HepG2 (cell line): ENCODE results near the gene FIZ1. TPM values are rescaled to one million over a fixed set of nuclear protein-coding genes. Genes with fewer than 3 reads are reported as not detected.

Source experiments
- ATAC-seq: fragments of 200-7000 bp; cut with Tn5 transposase; 3 replicates; pipeline ENCODE4 v1.9.1; 2020; ENCODE audit warnings: mild to moderate bottlenecking, moderate library complexity
- BruUV-seq: library from RNA; stranded (reverse); fragments of 400-500 nt; replicated peaks from 2 replicates; lab custom pipeline; 2021; lab: Mats Ljungman, UMichigan
- CTCF ChIA-PET: fragments of 300-600 bp; formaldehyde crosslinking; extraction: SDS; loops from one replicate; lab custom pipeline; 2021; ENCODE audit warnings: low total read pairs, inconsistent platforms, low intra/inter-chr PET ratio; lab: Yijun Ruan, JAX
- POLR2A ChIA-PET: fragments of 350-600 bp; sonication (Branson Sonifier 250); formaldehyde crosslinking; loops from one replicate; lab custom pipeline; 2020; ENCODE audit warnings: antibody characterized with exemption, inconsistent platforms; lab: Yijun Ruan, JAX
- DNase-seq: peaks from one replicate; pipeline ENCODE4 v3.0.0-alpha.2; 2015; ENCODE audit warnings: low spot score
- FAIRE-seq: peaks from 3 replicates; lab custom pipeline; 2011; peaks lifted over from hg19 to GRCh38; lab: Jason Lieb, UNC
- H2AFZ ChIP-seq: one replicate; pipeline ENCODE4 v1.6.1; 2011; ENCODE audit warnings: low read length, inconsistent platforms
- H3K27ac ChIP-seq: fragments of 300-600 bp; 3 replicates; pipeline ENCODE4 v1.8.0; 2011; ENCODE audit warnings: mixed run types, mild to moderate bottlenecking, mixed read lengths, low read length, inconsistent platforms; ENCODE audit not compliant: insufficient read depth; ENCODE audit errors: extremely low read length
- H3K27me3 ChIP-seq, 2 experiments: fragments of 200-600 bp in 1 of 2; 2 replicates in 1 of 2; 3 replicates in 1 of 2; pipeline versions ENCODE4 v1.6.0 to v1.8.0; 2011; ENCODE audit warnings: low read length in 2 of 2, mild to moderate bottlenecking in 2 of 2, moderate library complexity in 2 of 2, inconsistent platforms in 1 of 2; ENCODE audit not compliant: insufficient read depth in 2 of 2, control insufficient read depth in 1 of 2
- H3K36me3 ChIP-seq, 2 experiments: fragments of 200-600 bp in 1 of 2; replicated peaks in 1 of 2; 2 replicates in 1 of 2; 3 replicates in 1 of 2; pipeline versions ENCODE4 v1.5.1 to v1.8.0; 2011; ENCODE audit warnings: low read length in 2 of 2, inconsistent platforms in 1 of 2; ENCODE audit not compliant: insufficient read depth in 2 of 2, control insufficient read depth in 1 of 2
- H3K4me1 ChIP-seq: 2 replicates; pipeline ENCODE4 v1.5.1; 2012; ENCODE audit warnings: low read length, inconsistent platforms; ENCODE audit not compliant: insufficient read depth
- H3K4me2 ChIP-seq: 2 replicates; pipeline ENCODE4 v1.6.0; 2011; ENCODE audit warnings: low read depth, low read length, inconsistent platforms
- H3K4me3 ChIP-seq, 3 experiments: fragments of 200-600 bp in 1 of 3; sonication (generic), shearing (Covaris generic) in 1 of 3; replicated peaks in 1 of 3; 2 replicates each; pipeline ENCODE4 v1.5.1; 2011 to 2016; ENCODE audit warnings: low read length in 3 of 3, inconsistent platforms in 2 of 3, low read depth in 2 of 3, mild to moderate bottlenecking in 2 of 3, control low read depth in 1 of 3, mixed read lengths in 1 of 3; ENCODE audit not compliant: insufficient read depth in 1 of 3
- H3K79me2 ChIP-seq: one replicate; pipeline ENCODE4 v1.6.1; 2011; ENCODE audit warnings: low read length, inconsistent platforms; ENCODE audit not compliant: insufficient read depth
- H3K9ac ChIP-seq: 2 replicates; pipeline ENCODE4 v1.6.0; 2011; ENCODE audit warnings: mild to moderate bottlenecking, low read depth, low read length, inconsistent platforms; ENCODE audit not compliant: insufficient read depth
- H3K9me3 ChIP-seq: 2 replicates; pipeline ENCODE4 v1.5.1; 2012; ENCODE audit warnings: mild to moderate bottlenecking, low read length
- H4K20me1 ChIP-seq: 2 replicates; pipeline ENCODE4 v1.6.0; 2011; ENCODE audit warnings: inconsistent platforms, mild to moderate bottlenecking, low read length, moderate library complexity; ENCODE audit not compliant: insufficient read depth
- FOSL2 ChIP-seq: sonication (generic); formaldehyde crosslinking; IDR thresholded peaks from 2 replicates; pipeline ENCODE4 v1.4.0; 2020; ENCODE audit warnings: missing genetic modification reagents
- GABPB1 ChIP-seq: IDR thresholded peaks from 2 replicates; pipeline ENCODE4 v1.6.1; 2016; ENCODE audit warnings: mild to moderate bottlenecking, missing genetic modification reagents, moderate library complexity, missing compliant biosample characterization
- GTF2F1 ChIP-seq: fragments of 150-350 bp; IDR thresholded peaks from 2 replicates; pipeline ENCODE4 v1.6.1; 2014; ENCODE audit warnings: low read length
- MBNL3 ChIP-seq: fragments of 250-450 bp; sonication (Bioruptor Pico); conservative IDR thresholded peaks from 2 replicates; pipeline ENCODE4 v1.8.0; 2022; ENCODE audit warnings: mild to moderate bottlenecking, inconsistent platforms
- PHF8 ChIP-seq: sonication (generic); formaldehyde crosslinking; IDR thresholded peaks from 2 replicates; pipeline ENCODE4 v1.5.0; 2020; ENCODE audit warnings: missing genetic modification reagents
- PRPF4 ChIP-seq: fragments of 200-400 bp; formaldehyde crosslinking; IDR thresholded peaks from 2 replicates; pipeline ENCODE4 v1.6.1; 2016; ENCODE audit warnings: low read length, low read depth; ENCODE audit not compliant: poor library complexity, severe bottlenecking
- SRSF4 ChIP-seq: fragments of 200-400 bp; formaldehyde crosslinking; IDR thresholded peaks from one replicate; pipeline ENCODE4 v1.6.1; 2018; ENCODE audit warnings: mild to moderate bottlenecking, low read depth, low read length, moderate library complexity; ENCODE audit not compliant: poor library complexity, severe bottlenecking
- ZFP36 ChIP-seq: fragments of 150-350 bp; IDR thresholded peaks from 2 replicates; pipeline ENCODE4 v1.6.1; 2018; ENCODE audit warnings: borderline replicate concordance, low read length, low read depth; ENCODE audit not compliant: partially characterized antibody
- ZFP90 ChIP-seq: sonication (generic); formaldehyde crosslinking; IDR thresholded peaks from 2 replicates; pipeline ENCODE4 v1.8.0; 2022; ENCODE audit warnings: missing genetic modification reagents, mild to moderate bottlenecking, inconsistent platforms, borderline replicate concordance
- ZKSCAN5 ChIP-seq: sonication (generic); formaldehyde crosslinking; IDR thresholded peaks from 2 replicates; pipeline ENCODE4 v1.5.1; 2020; ENCODE audit warnings: mild to moderate bottlenecking, missing genetic modification reagents
- ZKSCAN8 ChIP-seq: IDR thresholded peaks from 2 replicates; pipeline ENCODE4 v1.6.1; 2016; ENCODE audit warnings: borderline replicate concordance, missing genetic modification reagents, missing compliant biosample characterization
- ZNF451 ChIP-seq: sonication (generic); formaldehyde crosslinking; IDR thresholded peaks from 2 replicates; pipeline ENCODE4 v1.5.0; 2020; ENCODE audit warnings: mild to moderate bottlenecking, missing genetic modification reagents
- ZNF616 ChIP-seq: sonication (generic); formaldehyde crosslinking; IDR thresholded peaks from 2 replicates; pipeline ENCODE4 v1.5.0; 2020; ENCODE audit warnings: low read depth, mild to moderate bottlenecking, missing genetic modification reagents
- ZNF878 ChIP-seq: sonication (generic); formaldehyde crosslinking; IDR thresholded peaks from 2 replicates; pipeline ENCODE4 v1.8.1; 2023; ENCODE audit warnings: mild to moderate bottlenecking, missing genetic modification reagents, moderate library complexity
- ZNF879 ChIP-seq: sonication (generic); formaldehyde crosslinking; IDR thresholded peaks from 2 replicates; pipeline ENCODE4 v1.8.1; 2023; ENCODE audit warnings: missing genetic modification reagents
- WGBS: methylation state at CpG from one replicate; pipeline ENCODE4 v1.1.6; 2017; ENCODE audit warnings: low lambda C conversion rate; 5-methylcytosine and 5-hydroxymethylcytosine counted together
- in situ Hi-C: cut with HindIII; loops from 2 replicates; pipeline ENCODE4 v1.10.0; 2017; ENCODE audit warnings: low pct_unique_long_range_greater_than_20kb; ENCODE audit not compliant: extremely low pct_ligation_motif_present
- intact Hi-C: fragments of 100-400 bp; cut with micrococcal nuclease; formaldehyde crosslinking; loops from one replicate; pipeline ENCODE4 v1.10.0; 2022; ENCODE audit not compliant: unreplicated experiment
- polyA plus RNA-seq, 8 experiments: library from polyadenylated mRNA; depleted of rRNA in 3 of 8; stranded (reverse) in 7 of 8; unstranded in 1 of 8; fragments of >200 nt; fragmentation: Illumina TruSeq in 4 of 8; extraction: Trizol in 4 of 8; gene quantifications; 2 replicates each; pipeline versions ENCODE4 v1.2.1 to v1.2.3, GENCODE V29; 2011 to 2016; ENCODE audit warnings: low read depth in 4 of 8, missing spikeins in 1 of 8, mixed read lengths in 1 of 8; ENCODE audit not compliant: insufficient read depth in 1 of 8
- total RNA-seq, 5 experiments: library from RNA; depleted of rRNA; stranded (reverse); fragments of >200 nt; fragmentation: Illumina TruSeq; extraction: Trizol; gene quantifications; 2 replicates each; pipeline ENCODE4 v1.2.3, GENCODE V29; 2016; ENCODE audit warnings: low read depth in 1 of 5
- TF ChIP-seq, protein P1 (sequence below): sonication (generic); formaldehyde crosslinking; IDR thresholded peaks from 2 replicates; pipeline ENCODE4 v1.5.0; 2020; ENCODE audit warnings: mild to moderate bottlenecking, missing genetic modification reagents
- TF ChIP-seq, protein P2 (sequence below), 2 experiments: sonication (generic) in 1 of 2; formaldehyde crosslinking in 1 of 2; IDR thresholded peaks; 2 replicates each; pipeline versions ENCODE4 v1.4.0 to v1.6.1; 2016 to 2020; ENCODE audit warnings: borderline replicate concordance in 1 of 2, low read depth in 1 of 2, mild to moderate bottlenecking in 1 of 2, missing genetic modification reagents in 1 of 2
- TF ChIP-seq, protein P3 (sequence below): sonication (generic); formaldehyde crosslinking; IDR thresholded peaks from 2 replicates; pipeline ENCODE4 v1.8.1; 2023; ENCODE audit warnings: mild to moderate bottlenecking, missing genetic modification reagents, borderline replicate concordance

The FIZ1 gene
- total and polyA plus RNA-seq, 2 of the 13 experiments (the other 11 are each of a cell fraction or from before 2014, with no cell fraction given) = 3.6 to 5.9 TPM

DNA sequence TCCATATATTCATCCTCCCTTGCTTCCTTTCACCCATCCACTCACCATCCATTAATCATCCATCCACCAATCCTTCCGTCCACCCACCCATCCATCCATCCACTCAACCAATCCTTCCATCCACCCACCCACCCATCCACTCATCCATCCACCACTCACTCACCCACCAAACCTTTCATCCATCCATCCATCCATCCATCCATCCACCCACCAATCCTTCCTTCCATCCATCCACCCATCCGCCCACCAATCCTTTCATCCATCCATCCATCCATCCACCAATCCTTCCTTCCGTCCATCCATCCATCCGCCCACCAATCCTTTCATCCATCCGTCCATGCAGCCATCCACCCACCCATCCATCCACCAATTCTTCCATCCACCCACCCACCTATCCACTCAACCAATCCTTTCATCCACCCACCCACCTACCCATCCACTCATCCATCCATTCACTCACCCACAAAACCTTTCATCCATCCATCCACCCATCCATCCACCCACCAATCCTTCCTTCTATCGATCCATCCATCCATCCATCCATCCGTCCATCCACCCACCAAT is 56.9 kb downstream of the FIZ1 start:
- Histone ChIP-seq H3K9me3 (no peaks in the 10 kb centered on the region), H3K27me3 (no peaks in the 10 kb centered on the region; a peak in 2 of 5 replicates), H2AFZ (no peak overlapping the region), H3K4me3 (no peak overlapping the region), H4K20me1 (no peaks in the 10 kb centered on the region), H3K27ac (no peak overlapping the region), H3K36me3 (no peaks in the 10 kb centered on the region), H3K79me2 (no peaks in the 10 kb centered on the region), H3K9ac (no peak overlapping the region), H3K4me2 (no peak overlapping the region), H3K4me1 (peaks cover 40% of the 10 kb centered on the region)
- 65% methylated on average over 7 of the region's 7 CpGs for WGBS
- in situ Hi-C loops = no loop called here
- CTCF ChIA-PET = no interaction called here
- POLR2A ChIA-PET = no interaction called here
- no TSS peak for BruUV-seq
- no peak for DNase-seq
- no peak for ATAC-seq
- intact Hi-C loops = no loop called here
- TF ChIP-seq ZFP36 (no peak), ZNF878 (CRISPR knock-in tag) (no peak), GTF2F1 (no peak), GABPB1 (CRISPR knock-in tag) (no peak), ZNF879 (CRISPR knock-in tag) (no peak), MBNL3 (no peak), ZKSCAN5 (CRISPR knock-in tag) (no peak), SRSF4 (no peak), ZNF451 (CRISPR knock-in tag) (no peak), ZNF616 (CRISPR knock-in tag) (no peak), ZFP90 (CRISPR knock-in tag) (no peak), PRPF4 (no peak), ZKSCAN8 (CRISPR knock-in tag) (no peak), PHF8 (CRISPR knock-in tag) (no peak), FOSL2 (CRISPR knock-in tag) (no peak)
- TF ChIP-seq, protein P1, sequence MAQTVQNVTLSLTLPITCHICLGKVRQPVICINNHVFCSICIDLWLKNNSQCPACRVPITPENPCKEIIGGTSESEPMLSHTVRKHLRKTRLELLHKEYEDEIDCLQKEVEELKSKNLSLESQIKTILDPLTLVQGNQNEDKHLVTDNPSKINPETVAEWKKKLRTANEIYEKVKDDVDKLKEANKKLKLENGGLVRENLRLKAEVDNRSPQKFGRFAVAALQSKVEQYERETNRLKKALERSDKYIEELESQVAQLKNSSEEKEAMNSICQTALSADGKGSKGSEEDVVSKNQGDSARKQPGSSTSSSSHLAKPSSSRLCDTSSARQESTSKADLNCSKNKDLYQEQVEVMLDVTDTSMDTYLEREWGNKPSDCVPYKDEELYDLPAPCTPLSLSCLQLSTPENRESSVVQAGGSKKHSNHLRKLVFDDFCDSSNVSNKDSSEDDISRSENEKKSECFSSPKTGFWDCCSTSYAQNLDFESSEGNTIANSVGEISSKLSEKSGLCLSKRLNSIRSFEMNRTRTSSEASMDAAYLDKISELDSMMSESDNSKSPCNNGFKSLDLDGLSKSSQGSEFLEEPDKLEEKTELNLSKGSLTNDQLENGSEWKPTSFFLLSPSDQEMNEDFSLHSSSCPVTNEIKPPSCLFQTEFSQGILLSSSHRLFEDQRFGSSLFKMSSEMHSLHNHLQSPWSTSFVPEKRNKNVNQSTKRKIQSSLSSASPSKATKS = no peak
- TF ChIP-seq, protein P2, sequence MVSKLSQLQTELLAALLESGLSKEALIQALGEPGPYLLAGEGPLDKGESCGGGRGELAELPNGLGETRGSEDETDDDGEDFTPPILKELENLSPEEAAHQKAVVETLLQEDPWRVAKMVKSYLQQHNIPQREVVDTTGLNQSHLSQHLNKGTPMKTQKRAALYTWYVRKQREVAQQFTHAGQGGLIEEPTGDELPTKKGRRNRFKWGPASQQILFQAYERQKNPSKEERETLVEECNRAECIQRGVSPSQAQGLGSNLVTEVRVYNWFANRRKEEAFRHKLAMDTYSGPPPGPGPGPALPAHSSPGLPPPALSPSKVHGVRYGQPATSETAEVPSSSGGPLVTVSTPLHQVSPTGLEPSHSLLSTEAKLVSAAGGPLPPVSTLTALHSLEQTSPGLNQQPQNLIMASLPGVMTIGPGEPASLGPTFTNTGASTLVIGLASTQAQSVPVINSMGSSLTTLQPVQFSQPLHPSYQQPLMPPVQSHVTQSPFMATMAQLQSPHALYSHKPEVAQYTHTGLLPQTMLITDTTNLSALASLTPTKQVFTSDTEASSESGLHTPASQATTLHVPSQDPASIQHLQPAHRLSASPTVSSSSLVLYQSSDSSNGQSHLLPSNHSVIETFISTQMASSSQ (IDR thresholded peaks at IDR 0.05; ENCODE audit: low read depth) = no peak
- TF ChIP-seq, protein P2 (CRISPR knock-in tag; IDR thresholded peaks at IDR 0.05; ENCODE audit: borderline replicate concordance) = no peak
- TF ChIP-seq, protein P3, sequence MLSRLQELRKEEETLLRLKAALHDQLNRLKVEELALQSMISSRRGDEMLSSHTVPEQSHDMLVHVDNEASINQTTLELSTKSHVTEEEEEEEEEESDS = no peak
- no peak for FAIRE-seq
